ENCODE results near the gene NAA50.

NAA50 gene

GRCh38 chr3:113690482-113690881, 55.6 kb downstream of the NAA50 start:
- no peak for DNase-seq (ENCODE audit: low read depth, low spot score)

GRCh38 chr3:113685956-113686721, 59.9 kb downstream of the NAA50 start:
- DNase-seq (ENCODE audit: low read depth, low spot score) = peak; percentile 47

DNA sequence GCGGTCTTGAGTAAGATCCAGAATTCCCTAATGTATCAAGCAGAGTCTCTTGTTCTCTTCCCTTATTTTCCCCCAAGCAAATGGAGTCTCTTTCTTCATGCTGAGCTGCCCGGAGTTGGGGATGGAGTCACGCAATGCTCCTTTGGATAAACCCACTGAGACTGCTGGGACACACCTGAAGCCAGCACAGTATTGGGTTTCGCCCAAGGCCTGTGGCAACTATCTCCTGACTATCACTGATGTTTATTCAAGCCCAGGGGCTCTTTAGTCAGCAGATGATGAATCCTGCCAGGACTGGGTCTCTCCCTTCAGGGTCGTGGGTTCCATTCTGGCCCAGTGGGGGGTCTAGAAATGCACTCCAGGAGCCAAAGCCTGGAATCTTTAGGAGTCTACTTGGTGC, 60.9 kb downstream of the NAA50 start:
- DNase-seq (ENCODE audit: low read depth, low spot score) = no peak

DNA sequence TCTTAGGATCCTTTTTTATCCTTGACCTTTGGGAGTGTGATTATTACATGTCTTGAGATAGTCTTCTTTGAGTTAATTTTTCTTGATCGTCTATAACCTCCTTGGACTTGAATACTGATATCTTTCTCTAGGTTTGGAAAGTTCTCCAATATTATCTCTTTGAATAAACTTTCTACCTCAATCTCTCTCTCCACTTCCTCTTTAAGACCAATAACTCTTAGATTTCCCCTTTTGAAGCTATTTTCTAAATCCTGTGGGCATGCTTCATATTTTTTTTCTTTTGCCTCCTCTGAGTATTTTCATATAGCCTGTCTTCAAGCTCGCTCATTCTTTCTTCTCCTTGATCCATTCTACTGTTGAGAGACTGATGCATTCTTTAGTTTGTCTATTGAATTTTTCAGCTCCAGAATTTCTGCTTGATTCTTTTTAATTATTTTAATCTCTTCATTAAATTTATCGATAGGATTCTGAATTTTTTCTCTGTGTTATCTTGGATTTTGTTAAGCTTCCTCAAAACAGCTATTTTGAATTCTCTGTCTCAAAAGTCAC, 61.7 kb downstream of the NAA50 start:
- DNase-seq (ENCODE audit: low read depth, low spot score) = no peak

GRCh38 chr3:113678773-113679172, 67.3 kb downstream of the NAA50 start:
- DNase-seq (ENCODE audit: low read depth, low spot score) = no peak

DNA sequence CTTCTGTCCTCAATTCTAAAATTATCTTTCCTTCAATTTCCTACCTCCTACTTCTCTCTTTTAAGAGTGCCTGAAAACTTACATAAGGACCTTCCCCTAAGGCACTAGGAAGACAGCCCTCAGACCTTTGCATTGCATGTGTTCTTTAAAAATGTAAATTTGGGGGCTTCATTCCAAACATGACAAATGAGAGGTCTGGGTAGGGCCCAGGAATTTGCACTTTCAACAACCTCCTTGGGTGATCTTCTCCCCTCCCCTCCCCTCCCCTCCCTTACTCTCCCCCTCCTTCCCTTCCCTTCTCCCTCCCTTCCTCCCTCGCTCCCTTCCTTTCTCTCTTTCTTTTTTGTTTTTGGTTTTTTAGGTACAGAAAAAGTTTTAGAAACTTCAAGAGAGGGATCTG, 68.3 kb downstream of the NAA50 start:
- peak; percentile 59 for DNase-seq (ENCODE audit: low read depth, low spot score)

DNA sequence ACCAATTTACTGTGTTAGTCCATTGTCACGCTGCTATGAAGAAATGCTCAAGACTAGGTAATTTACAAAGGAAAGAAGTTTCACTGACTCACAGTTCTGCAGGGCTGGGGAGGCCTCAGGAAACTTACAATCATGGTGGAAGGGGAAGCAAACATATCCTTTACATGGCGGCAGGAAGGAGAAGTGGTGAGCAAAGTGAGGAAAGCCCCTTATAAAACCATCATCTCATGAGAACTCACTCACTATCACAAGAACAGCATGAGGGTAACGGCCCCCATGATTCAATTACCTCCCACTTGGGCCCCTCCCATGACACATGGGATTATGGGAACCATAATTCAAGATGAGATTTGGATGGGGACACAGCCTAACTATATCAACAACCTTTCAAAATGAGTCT, 69.8 kb downstream of the NAA50 start:
- no peak for DNase-seq (ENCODE audit: low read depth, low spot score)

GRCh38 chr3:113673593-113673992, 72.5 kb downstream of the NAA50 start:
- DNase-seq (ENCODE audit: low read depth, low spot score) = no peak

- DNase-seq (ENCODE audit: low read depth, low spot score) = no peak
These were observed 78.0 kb downstream of the NAA50 start for GRCh38 chr3:113668015-113668414.
